HEK293 (cell line): ENCODE results near the gene BICD2.

Experiments
- GLI2 ChIP-seq: fragments of 450-650 bp; formaldehyde crosslinking; IDR thresholded peaks from 2 replicates; pipeline ENCODE4; 2017; ENCODE audit warnings: missing biosample characterization, missing genetic modification characterization, low read depth, borderline replicate concordance
- GLIS1 ChIP-seq: fragments of 450-650 bp; formaldehyde crosslinking; IDR thresholded peaks from 2 replicates; pipeline ENCODE4 v1.5.1; 2016; ENCODE audit warnings: missing biosample characterization, missing genetic modification characterization
- HOXC10 ChIP-seq: sonication (generic); formaldehyde crosslinking; IDR thresholded peaks from 2 replicates; pipeline ENCODE4 v1.8.1; 2023; ENCODE audit warnings: mild to moderate bottlenecking, missing genetic modification reagents
- IKZF3 ChIP-seq: fragments of 450-650 bp; IDR thresholded peaks from 2 replicates; pipeline ENCODE4 v1.5.0; 2018; ENCODE audit warnings: missing biosample characterization, mild to moderate bottlenecking, missing genetic modification characterization, moderate library complexity
- KLF8 ChIP-seq: fragments of 450-650 bp; formaldehyde crosslinking; IDR thresholded peaks from 2 replicates; pipeline ENCODE4 v1.5.1; 2016; ENCODE audit warnings: missing biosample characterization, missing genetic modification characterization
- MEIS1 ChIP-seq: sonication (generic); formaldehyde crosslinking; IDR thresholded peaks from 2 replicates; pipeline ENCODE4 v1.8.1; 2022; ENCODE audit warnings: missing genetic modification reagents, mild to moderate bottlenecking, borderline replicate concordance
- PRDM2 ChIP-seq: fragments of 450-650 bp; formaldehyde crosslinking; IDR thresholded peaks from 2 replicates; pipeline ENCODE4 v1.5.1; 2016; ENCODE audit warnings: missing biosample characterization, missing genetic modification characterization, borderline replicate concordance
- REST ChIP-seq: fragments of 450-650 bp; formaldehyde crosslinking; IDR thresholded peaks from 2 replicates; pipeline ENCODE4 v1.5.1; 2016; ENCODE audit warnings: missing biosample characterization, missing genetic modification characterization
- YY1 ChIP-seq: fragments of 450-650 bp; formaldehyde crosslinking; IDR thresholded peaks from 2 replicates; pipeline ENCODE4 v1.5.1; 2018; ENCODE audit warnings: missing biosample characterization, missing genetic modification characterization
- YY2 ChIP-seq: fragments of 450-650 bp; formaldehyde crosslinking; IDR thresholded peaks from 2 replicates; pipeline ENCODE4 v1.5.1; 2016; ENCODE audit warnings: missing biosample characterization, missing genetic modification characterization
- ZBTB8A ChIP-seq: fragments of 450-650 bp; formaldehyde crosslinking; IDR thresholded peaks from 2 replicates; pipeline ENCODE4 v1.5.1; 2016; ENCODE audit warnings: missing biosample characterization, missing genetic modification characterization
- ZNF10 ChIP-seq: fragments of 450-650 bp; formaldehyde crosslinking; IDR thresholded peaks from 2 replicates; pipeline ENCODE4 v1.5.1; 2017; ENCODE audit warnings: missing biosample characterization, missing genetic modification characterization
- ZNF211 ChIP-seq: fragments of 450-650 bp; formaldehyde crosslinking; IDR thresholded peaks from 2 replicates; pipeline ENCODE4 v1.5.1; 2016; ENCODE audit warnings: low read depth, missing biosample characterization, missing genetic modification characterization
- ZNF274 ChIP-seq, 2 experiments: fragments of 200-500 bp in 1 of 2; fragments of 450-650 bp in 1 of 2; sonication (Bioruptor generic) in 1 of 2; formaldehyde crosslinking in 1 of 2; IDR thresholded peaks; 2 replicates each; pipeline versions ENCODE4 v1.5.1 to v1.6.1; 2014 to 2016; ENCODE audit warnings: borderline replicate concordance in 1 of 2, inconsistent platforms in 1 of 2, low read length in 1 of 2, missing biosample characterization in 1 of 2, missing genetic modification characterization in 1 of 2
- ZNF292 ChIP-seq: fragments of 450-650 bp; formaldehyde crosslinking; IDR thresholded peaks from 2 replicates; pipeline ENCODE4 v1.5.1; 2016; ENCODE audit warnings: low read depth, missing biosample characterization, missing genetic modification characterization, borderline replicate concordance
- ZNF335 ChIP-seq: fragments of 450-650 bp; formaldehyde crosslinking; conservative IDR thresholded peaks from 2 replicates; pipeline ENCODE4 v1.5.1; 2016; ENCODE audit warnings: missing biosample characterization, missing genetic modification characterization
- ZNF362 ChIP-seq: fragments of 450-650 bp; formaldehyde crosslinking; IDR thresholded peaks from 2 replicates; pipeline ENCODE4 v1.5.1; 2016; ENCODE audit warnings: missing biosample characterization, missing genetic modification characterization
- ZNF37A ChIP-seq: fragments of 450-650 bp; IDR thresholded peaks from 2 replicates; pipeline ENCODE4 v1.5.1; 2018; ENCODE audit warnings: missing biosample characterization, missing genetic modification characterization
- ZNF391 ChIP-seq: fragments of 450-650 bp; formaldehyde crosslinking; IDR thresholded peaks from 2 replicates; pipeline ENCODE4 v1.5.1; 2016; ENCODE audit warnings: low read depth, missing biosample characterization, missing genetic modification characterization, borderline replicate concordance
- ZNF521 ChIP-seq: fragments of 450-650 bp; formaldehyde crosslinking; IDR thresholded peaks from 2 replicates; pipeline ENCODE4 v1.5.1; 2017; ENCODE audit warnings: missing biosample characterization, mild to moderate bottlenecking, missing genetic modification characterization
- ZNF561 ChIP-seq: fragments of 450-650 bp; IDR thresholded peaks from 2 replicates; pipeline ENCODE4 v1.5.1; 2018; ENCODE audit warnings: missing biosample characterization, missing genetic modification characterization, borderline replicate concordance
- ZNF626 ChIP-seq: fragments of 450-650 bp; sonication (Bioruptor Pico); formaldehyde crosslinking; IDR thresholded peaks from 2 replicates; pipeline ENCODE4 v1.5.1; 2018; ENCODE audit warnings: missing biosample characterization, missing genetic modification characterization, inconsistent platforms
- ZNF629 ChIP-seq: fragments of 450-650 bp; formaldehyde crosslinking; IDR thresholded peaks from 2 replicates; pipeline ENCODE4 v1.5.1; 2017; ENCODE audit warnings: missing biosample characterization, missing genetic modification characterization
- ZNF654 ChIP-seq: fragments of 450-650 bp; formaldehyde crosslinking; IDR thresholded peaks from 2 replicates; pipeline ENCODE4 v1.5.1; 2016; ENCODE audit warnings: low read depth, missing biosample characterization, missing genetic modification characterization
- ZNF658 ChIP-seq: fragments of 450-650 bp; formaldehyde crosslinking; IDR thresholded peaks from 2 replicates; pipeline ENCODE4; 2016; ENCODE audit warnings: missing biosample characterization, missing genetic modification characterization
- ZNF777 ChIP-seq: fragments of 450-650 bp; formaldehyde crosslinking; IDR thresholded peaks from 2 replicates; pipeline ENCODE4 v1.5.1; 2017; ENCODE audit warnings: missing biosample characterization, missing genetic modification characterization, borderline replicate concordance
- ZSCAN18 ChIP-seq: fragments of 450-650 bp; formaldehyde crosslinking; IDR thresholded peaks from 2 replicates; pipeline ENCODE4 v1.5.1; 2016; ENCODE audit warnings: missing biosample characterization, missing genetic modification characterization
- ZSCAN23 ChIP-seq: fragments of 450-650 bp; formaldehyde crosslinking; IDR thresholded peaks from 2 replicates; pipeline ENCODE4 v1.5.1; 2016; ENCODE audit warnings: missing biosample characterization, missing genetic modification characterization

Gene BICD2

GRCh38 chr9:92669890-92670708 is 94.5 kb downstream of the BICD2 start, which contains the start of gene IPPK (continued):
- no peak for TF ChIP-seq ZNF658 (tag by site-specific recombination)
- TF ChIP-seq GLI2, result no peak
- TF ChIP-seq ZNF391 (tag by site-specific recombination), result no peak
- no peak for TF ChIP-seq ZNF10 (tag by site-specific recombination)
- TF ChIP-seq ZNF362 (tag by site-specific recombination), result no peak
- TF ChIP-seq ZNF274 (IDR thresholded peaks at IDR 0.05; ENCODE audit: low read length), result no peak
- no peak for TF ChIP-seq ZNF274 (tag by site-specific recombination; IDR thresholded peaks at IDR 0.05; ENCODE audit: borderline replicate concordance)
- peak; percentile 84 for TF ChIP-seq ZNF629 (tag by site-specific recombination)
- TF ChIP-seq HOXC10 (CRISPR knock-in tag), result no peak
- no peak for TF ChIP-seq ZNF626 (tag by site-specific recombination)
- TF ChIP-seq ZNF777, result no peak
- no peak for TF ChIP-seq ZNF211 (tag by site-specific recombination)
- peak; percentile 19; the same call in 1 of the 2 replicates for TF ChIP-seq ZNF561 (tag by site-specific recombination)
- TF ChIP-seq PRDM2 (tag by site-specific recombination), result no peak
- no peak for TF ChIP-seq IKZF3
- no peak for TF ChIP-seq ZNF37A (tag by site-specific recombination)
- no peak for TF ChIP-seq REST (tag by site-specific recombination)
- TF ChIP-seq GLIS1, result no peak
- TF ChIP-seq MEIS1 (CRISPR knock-in tag), result no peak
- TF ChIP-seq YY2, result 0 out of 2 replicates have a peak, but pooled peaks have one; percentile 56
- TF ChIP-seq ZBTB8A (tag by site-specific recombination), result 0 out of 2 replicates have a peak, but pooled peaks have one; percentile 9
- TF ChIP-seq KLF8 (tag by site-specific recombination), result 0 out of 2 replicates have a peak, but pooled peaks have one; percentile 23
- TF ChIP-seq ZNF654, result no peak
- TF ChIP-seq ZNF521 (tag by site-specific recombination), result no peak
- peak; percentile 74 for TF ChIP-seq ZNF335 (tag by site-specific recombination)
- TF ChIP-seq ZSCAN18 (tag by site-specific recombination), result no peak
- peak; percentile 91 for TF ChIP-seq YY1 (tag by site-specific recombination)
- no peak for TF ChIP-seq ZNF292
- TF ChIP-seq ZSCAN23 (tag by site-specific recombination), result no peak
